ENCODE data around the gene FAM43A.

The FAM43A gene

DNA sequence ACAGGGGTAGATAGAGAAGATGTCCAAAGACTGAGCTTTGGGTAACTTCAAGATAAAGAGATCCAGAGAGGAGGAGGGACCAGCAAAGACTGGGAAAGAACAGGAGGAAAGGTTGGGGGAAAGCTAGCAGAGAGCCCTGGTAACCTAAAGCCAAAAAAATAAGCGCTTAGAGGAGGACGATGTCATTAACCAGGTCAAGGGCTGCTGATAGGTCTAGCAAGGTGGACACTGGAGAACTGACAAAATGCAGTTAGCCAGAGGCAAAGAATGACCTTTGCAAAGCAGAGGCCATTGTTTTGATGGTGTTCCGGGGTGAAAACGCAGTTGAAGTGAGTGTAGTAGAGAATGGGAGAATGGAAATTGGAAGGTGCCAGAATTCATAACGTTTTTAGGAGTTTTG is 39.7 kb downstream of the FAM43A start:
- TF ChIP-seq TAF1 (IDR thresholded peaks at IDR 0.05; ENCODE audit: borderline replicate concordance, insufficient read depth, low read length) = no peak
- TF ChIP-seq SIN3A (IDR thresholded peaks at IDR 0.05; ENCODE audit: borderline replicate concordance, insufficient read depth, low read length) = no peak
- no peak for TF ChIP-seq POLR2AphosphoS5 (IDR thresholded peaks at IDR 0.05; ENCODE audit: low read depth, low read length)
- no peak for TF ChIP-seq FOXP2 (optimal IDR thresholded peaks at IDR 0.05; ENCODE audit: borderline replicate concordance, extremely low read depth, extremely low read length, insufficient read depth)
- TF ChIP-seq, protein P1, sequence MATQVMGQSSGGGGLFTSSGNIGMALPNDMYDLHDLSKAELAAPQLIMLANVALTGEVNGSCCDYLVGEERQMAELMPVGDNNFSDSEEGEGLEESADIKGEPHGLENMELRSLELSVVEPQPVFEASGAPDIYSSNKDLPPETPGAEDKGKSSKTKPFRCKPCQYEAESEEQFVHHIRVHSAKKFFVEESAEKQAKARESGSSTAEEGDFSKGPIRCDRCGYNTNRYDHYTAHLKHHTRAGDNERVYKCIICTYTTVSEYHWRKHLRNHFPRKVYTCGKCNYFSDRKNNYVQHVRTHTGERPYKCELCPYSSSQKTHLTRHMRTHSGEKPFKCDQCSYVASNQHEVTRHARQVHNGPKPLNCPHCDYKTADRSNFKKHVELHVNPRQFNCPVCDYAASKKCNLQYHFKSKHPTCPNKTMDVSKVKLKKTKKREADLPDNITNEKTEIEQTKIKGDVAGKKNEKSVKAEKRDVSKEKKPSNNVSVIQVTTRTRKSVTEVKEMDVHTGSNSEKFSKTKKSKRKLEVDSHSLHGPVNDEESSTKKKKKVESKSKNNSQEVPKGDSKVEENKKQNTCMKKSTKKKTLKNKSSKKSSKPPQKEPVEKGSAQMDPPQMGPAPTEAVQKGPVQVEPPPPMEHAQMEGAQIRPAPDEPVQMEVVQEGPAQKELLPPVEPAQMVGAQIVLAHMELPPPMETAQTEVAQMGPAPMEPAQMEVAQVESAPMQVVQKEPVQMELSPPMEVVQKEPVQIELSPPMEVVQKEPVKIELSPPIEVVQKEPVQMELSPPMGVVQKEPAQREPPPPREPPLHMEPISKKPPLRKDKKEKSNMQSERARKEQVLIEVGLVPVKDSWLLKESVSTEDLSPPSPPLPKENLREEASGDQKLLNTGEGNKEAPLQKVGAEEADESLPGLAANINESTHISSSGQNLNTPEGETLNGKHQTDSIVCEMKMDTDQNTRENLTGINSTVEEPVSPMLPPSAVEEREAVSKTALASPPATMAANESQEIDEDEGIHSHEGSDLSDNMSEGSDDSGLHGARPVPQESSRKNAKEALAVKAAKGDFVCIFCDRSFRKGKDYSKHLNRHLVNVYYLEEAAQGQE (IDR thresholded peaks at IDR 0.05; ENCODE audit: insufficient read depth in 1 of 2, low read depth in 2 of 2, low read length in 2 of 2) = no peak

DNA sequence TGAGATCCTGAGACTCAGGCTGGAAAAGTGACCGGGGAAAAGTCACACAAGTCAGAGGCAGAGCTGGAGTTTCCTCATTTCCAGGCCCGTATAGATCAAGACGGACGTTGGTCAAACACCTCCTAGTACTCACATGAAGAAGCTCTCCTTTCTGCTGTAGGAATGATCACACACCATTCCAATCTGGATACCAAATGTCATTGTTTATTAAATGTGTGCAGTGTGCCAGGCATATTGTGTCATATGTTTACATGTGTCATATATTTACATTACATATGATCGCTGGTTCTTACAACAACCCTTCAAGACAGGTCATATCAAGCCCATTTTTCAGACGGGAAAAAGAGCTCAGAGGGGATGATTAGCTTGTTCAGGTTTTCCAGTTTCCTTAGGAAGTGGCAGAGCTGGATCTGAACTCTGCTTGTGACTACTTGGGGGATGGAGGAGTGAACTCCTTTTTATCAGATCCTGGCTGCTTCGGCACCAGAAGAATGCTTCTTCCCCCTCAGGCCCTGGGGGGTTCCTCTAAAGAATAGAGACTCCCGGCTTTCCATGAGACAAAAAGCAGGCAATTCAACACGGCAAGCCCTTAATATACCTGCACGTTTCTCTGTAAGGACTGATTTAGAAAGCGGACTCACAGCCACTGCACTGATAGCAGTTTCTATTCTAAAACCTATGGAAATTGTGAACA is 41.9 kb downstream of the FAM43A start:
- no peak for TF ChIP-seq FOXP2 (optimal IDR thresholded peaks at IDR 0.05; ENCODE audit: borderline replicate concordance, extremely low read depth, extremely low read length, insufficient read depth)
- TF ChIP-seq POLR2AphosphoS5 (IDR thresholded peaks at IDR 0.05; ENCODE audit: low read depth, low read length) = no peak
- no peak for TF ChIP-seq SIN3A (IDR thresholded peaks at IDR 0.05; ENCODE audit: borderline replicate concordance, insufficient read depth, low read length)
- TF ChIP-seq, protein P1 (IDR thresholded peaks at IDR 0.05; ENCODE audit: insufficient read depth in 1 of 2, low read depth in 2 of 2, low read length in 2 of 2) = no peak
- no peak for TF ChIP-seq TAF1 (IDR thresholded peaks at IDR 0.05; ENCODE audit: borderline replicate concordance, insufficient read depth, low read length)

DNA sequence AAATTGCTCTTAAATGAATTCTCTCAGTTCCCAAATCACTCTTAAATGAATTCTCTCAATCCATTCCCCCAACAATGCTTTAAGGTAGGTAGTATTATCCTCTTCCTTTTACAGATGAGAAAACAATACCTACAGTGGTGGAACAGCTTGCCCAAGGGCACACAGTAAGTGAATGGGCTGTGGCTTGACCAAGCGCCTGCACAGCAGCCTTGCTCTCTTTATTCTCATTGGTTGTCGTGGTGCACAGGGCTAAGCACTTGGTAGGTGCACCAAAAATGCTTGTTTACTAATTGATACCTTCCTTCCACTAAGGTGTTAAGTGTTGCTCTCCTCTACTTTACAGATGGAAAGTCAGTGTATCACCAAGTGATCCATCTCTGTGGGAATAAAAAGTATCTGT is 43.3 kb downstream of the FAM43A start:
- TF ChIP-seq, protein P1 (IDR thresholded peaks at IDR 0.05; ENCODE audit: insufficient read depth in 1 of 2, low read depth in 2 of 2, low read length in 2 of 2) = no peak
- TF ChIP-seq POLR2AphosphoS5 (IDR thresholded peaks at IDR 0.05; ENCODE audit: low read depth, low read length) (no peak), SIN3A (IDR thresholded peaks at IDR 0.05; ENCODE audit: borderline replicate concordance, insufficient read depth, low read length) (no peak), TAF1 (IDR thresholded peaks at IDR 0.05; ENCODE audit: borderline replicate concordance, insufficient read depth, low read length) (no peak)

DNA sequence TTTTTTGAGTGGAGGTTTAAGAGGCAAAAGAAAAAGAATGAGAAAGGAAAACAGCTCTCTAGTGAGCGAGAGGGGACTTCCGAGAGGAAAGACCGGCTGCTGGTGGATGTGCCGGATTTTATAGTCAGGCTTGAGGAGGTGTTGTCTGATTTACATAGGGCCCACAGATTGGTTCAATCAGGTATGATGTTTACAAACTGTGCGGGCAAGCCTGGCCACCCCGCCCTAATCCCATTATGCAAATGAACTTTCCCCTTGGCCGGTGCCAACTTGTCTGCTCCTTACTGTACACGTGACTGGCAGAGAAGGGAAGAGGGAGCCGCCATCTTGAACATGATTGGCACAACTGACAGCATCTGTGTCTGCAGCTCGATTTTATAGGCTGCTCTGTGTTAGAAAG is 44.7 kb downstream of the FAM43A start:
- TF ChIP-seq POLR2AphosphoS5 (IDR thresholded peaks at IDR 0.05; ENCODE audit: low read depth, low read length) = no peak
- TF ChIP-seq, protein P1 (IDR thresholded peaks at IDR 0.05; ENCODE audit: insufficient read depth in 1 of 2, low read depth in 2 of 2, low read length in 2 of 2) = no peak
- no peak for TF ChIP-seq FOXP2 (optimal IDR thresholded peaks at IDR 0.05; ENCODE audit: borderline replicate concordance, extremely low read depth, extremely low read length, insufficient read depth)
- no peak for TF ChIP-seq TAF1 (IDR thresholded peaks at IDR 0.05; ENCODE audit: borderline replicate concordance, insufficient read depth, low read length)
- TF ChIP-seq SIN3A (IDR thresholded peaks at IDR 0.05; ENCODE audit: borderline replicate concordance, insufficient read depth, low read length) = no peak

All from PFSK-1 (cell line).